Spleen (tissue), 7 donors: Measurements from ENCODE around the gene WHRN.

Experiments
- CTCF ChIP-seq, 11 experiments: fragments of 200-600 bp in 7 of 11; fragments of 450-650 bp in 4 of 11; sonication (generic) in 4 of 11; IDR thresholded peaks in 8 of 11; conservative IDR thresholded peaks in 3 of 11; 1 replicate in 7 of 11; 2 replicates in 4 of 11; pipeline versions ENCODE4 v1.4.0 to v1.8.0; 2016 to 2021; ENCODE audit warnings: antibody characterized with exemption in 11 of 11, inconsistent platforms in 4 of 11, mild to moderate bottlenecking in 1 of 11
- POLR2A ChIP-seq, 3 donors: fragments of 450-650 bp; IDR thresholded peaks; one replicate each; pipeline ENCODE4 v1.5.1; 2017; ENCODE audit warnings: antibody characterized with exemption in 3 of 3, mild to moderate bottlenecking in 1 of 3
- donor health status: DM: no; HTN: no; CAD: no; lungs with moderate emphysema.
- donor health status: DM: no; HTN: no; CAD: no.
- donor health status: DM: no; HTN: no; CAD: no.

- TF ChIP-seq POLR2A (IDR thresholded peaks at IDR 0.05) (no peak), CTCF (IDR thresholded peaks at IDR 0.05 in 8 of 11, conservative IDR thresholded peaks at IDR 0.05 in 3 of 11) (no peak)
These were observed 120.4 kb downstream of the WHRN start for GRCh38 chr9:114384836-114385396.
